HepG2 (cell line): ENCODE results near the gene CD37. TPM values are rescaled to one million over a fixed set of nuclear protein-coding genes. Genes with fewer than 3 reads are reported as not detected.

Experiments used
- ATAC-seq: fragments of 200-7000 bp; cut with Tn5 transposase; 3 replicates; pipeline ENCODE4 v1.9.1; 2020; ENCODE audit warnings: mild to moderate bottlenecking, moderate library complexity
- BruUV-seq: library from RNA; stranded (reverse); fragments of 400-500 nt; replicated peaks from 2 replicates; lab custom pipeline; 2021; lab: Mats Ljungman, UMichigan
- CTCF ChIA-PET: fragments of 300-600 bp; formaldehyde crosslinking; extraction: SDS; loops from one replicate; lab custom pipeline; 2021; ENCODE audit warnings: low total read pairs, inconsistent platforms, low intra/inter-chr PET ratio; lab: Yijun Ruan, JAX
- POLR2A ChIA-PET: fragments of 350-600 bp; sonication (Branson Sonifier 250); formaldehyde crosslinking; loops from one replicate; lab custom pipeline; 2020; ENCODE audit warnings: antibody characterized with exemption, inconsistent platforms; lab: Yijun Ruan, JAX
- DNase-seq: peaks from one replicate; pipeline ENCODE4 v3.0.0-alpha.2; 2015; ENCODE audit warnings: low spot score
- FAIRE-seq: peaks from 3 replicates; lab custom pipeline; 2011; peaks lifted over from hg19 to GRCh38; lab: Jason Lieb, UNC
- H2AFZ ChIP-seq: one replicate; pipeline ENCODE4 v1.6.1; 2011; ENCODE audit warnings: low read length, inconsistent platforms
- H3K27ac ChIP-seq: fragments of 300-600 bp; 3 replicates; pipeline ENCODE4 v1.8.0; 2011; ENCODE audit warnings: mixed run types, mild to moderate bottlenecking, mixed read lengths, low read length, inconsistent platforms; ENCODE audit not compliant: insufficient read depth; ENCODE audit errors: extremely low read length
- H3K27me3 ChIP-seq, 2 experiments: fragments of 200-600 bp in 1 of 2; 2 replicates in 1 of 2; 3 replicates in 1 of 2; pipeline versions ENCODE4 v1.6.0 to v1.8.0; 2011; ENCODE audit warnings: low read length in 2 of 2, mild to moderate bottlenecking in 2 of 2, moderate library complexity in 2 of 2, inconsistent platforms in 1 of 2; ENCODE audit not compliant: insufficient read depth in 2 of 2, control insufficient read depth in 1 of 2
- H3K36me3 ChIP-seq, 2 experiments: fragments of 200-600 bp in 1 of 2; replicated peaks in 1 of 2; 2 replicates in 1 of 2; 3 replicates in 1 of 2; pipeline versions ENCODE4 v1.5.1 to v1.8.0; 2011; ENCODE audit warnings: low read length in 2 of 2, inconsistent platforms in 1 of 2; ENCODE audit not compliant: insufficient read depth in 2 of 2, control insufficient read depth in 1 of 2
- H3K4me1 ChIP-seq: 2 replicates; pipeline ENCODE4 v1.5.1; 2012; ENCODE audit warnings: low read length, inconsistent platforms; ENCODE audit not compliant: insufficient read depth
- H3K4me2 ChIP-seq: 2 replicates; pipeline ENCODE4 v1.6.0; 2011; ENCODE audit warnings: low read depth, low read length, inconsistent platforms
- H3K4me3 ChIP-seq, 3 experiments: fragments of 200-600 bp in 1 of 3; sonication (generic), shearing (Covaris generic) in 1 of 3; replicated peaks in 1 of 3; 2 replicates each; pipeline ENCODE4 v1.5.1; 2011 to 2016; ENCODE audit warnings: low read length in 3 of 3, inconsistent platforms in 2 of 3, low read depth in 2 of 3, mild to moderate bottlenecking in 2 of 3, control low read depth in 1 of 3, mixed read lengths in 1 of 3; ENCODE audit not compliant: insufficient read depth in 1 of 3
- H3K79me2 ChIP-seq: one replicate; pipeline ENCODE4 v1.6.1; 2011; ENCODE audit warnings: low read length, inconsistent platforms; ENCODE audit not compliant: insufficient read depth
- H3K9ac ChIP-seq: 2 replicates; pipeline ENCODE4 v1.6.0; 2011; ENCODE audit warnings: mild to moderate bottlenecking, low read depth, low read length, inconsistent platforms; ENCODE audit not compliant: insufficient read depth
- H3K9me3 ChIP-seq: 2 replicates; pipeline ENCODE4 v1.5.1; 2012; ENCODE audit warnings: mild to moderate bottlenecking, low read length
- H4K20me1 ChIP-seq: 2 replicates; pipeline ENCODE4 v1.6.0; 2011; ENCODE audit warnings: inconsistent platforms, mild to moderate bottlenecking, low read length, moderate library complexity; ENCODE audit not compliant: insufficient read depth
- AHDC1 ChIP-seq: sonication (generic); formaldehyde crosslinking; IDR thresholded peaks from 2 replicates; pipeline ENCODE4 v1.5.1; 2020; ENCODE audit warnings: mild to moderate bottlenecking, missing genetic modification reagents, borderline replicate concordance
- AKAP8 ChIP-seq: sonication (generic); formaldehyde crosslinking; IDR thresholded peaks from 2 replicates; pipeline ENCODE4 v1.5.1; 2020; ENCODE audit warnings: mild to moderate bottlenecking, missing genetic modification reagents
- FOXO1 ChIP-seq: sonication (generic); formaldehyde crosslinking; IDR thresholded peaks from 2 replicates; pipeline ENCODE4 v1.4.0; 2020; ENCODE audit warnings: missing genetic modification reagents
- GABPB1 ChIP-seq: IDR thresholded peaks from 2 replicates; pipeline ENCODE4 v1.6.1; 2016; ENCODE audit warnings: mild to moderate bottlenecking, missing genetic modification reagents, moderate library complexity, missing compliant biosample characterization
- HDAC2 ChIP-seq: sonication (generic); formaldehyde crosslinking; IDR thresholded peaks from 2 replicates; pipeline ENCODE4 v1.4.0; 2020; ENCODE audit warnings: missing genetic modification reagents
- HOXA5 ChIP-seq: sonication (generic); formaldehyde crosslinking; IDR thresholded peaks from 2 replicates; pipeline ENCODE4 v1.4.0; 2020; ENCODE audit warnings: missing genetic modification reagents
- NFATC3 ChIP-seq: sonication (generic); formaldehyde crosslinking; IDR thresholded peaks from 2 replicates; pipeline ENCODE4 v1.5.1; 2020; ENCODE audit warnings: mild to moderate bottlenecking, missing genetic modification reagents
- PAWR ChIP-seq: sonication (generic); formaldehyde crosslinking; IDR thresholded peaks from 2 replicates; pipeline ENCODE4 v1.4.0; 2020; ENCODE audit warnings: missing genetic modification reagents, mild to moderate bottlenecking, borderline replicate concordance
- PITX1 ChIP-seq: sonication (generic); formaldehyde crosslinking; IDR thresholded peaks from 2 replicates; pipeline ENCODE4 v1.5.1; 2020; ENCODE audit warnings: mild to moderate bottlenecking, missing genetic modification reagents
- POLR2G ChIP-seq: fragments of 200-400 bp; formaldehyde crosslinking; IDR thresholded peaks from 2 replicates; pipeline ENCODE4 v1.6.1; 2018; ENCODE audit warnings: mild to moderate bottlenecking, low read depth, low read length, moderate library complexity
- PRMT3 ChIP-seq: sonication (generic); formaldehyde crosslinking; IDR thresholded peaks from 2 replicates; pipeline ENCODE4 v1.8.1; 2022; ENCODE audit warnings: low read depth, mild to moderate bottlenecking, moderate library complexity, missing genetic modification reagents, borderline replicate concordance
- RORA ChIP-seq: sonication (generic); formaldehyde crosslinking; IDR thresholded peaks from 2 replicates; pipeline ENCODE4 v1.5.0; 2020; ENCODE audit warnings: mild to moderate bottlenecking, missing genetic modification reagents, moderate library complexity
- RXRB ChIP-seq: IDR thresholded peaks from 2 replicates; pipeline ENCODE4 v1.6.1; 2016; ENCODE audit warnings: borderline replicate concordance, missing genetic modification reagents, missing compliant biosample characterization
- TFDP1 ChIP-seq: IDR thresholded peaks from 2 replicates; pipeline ENCODE4 v1.6.1; 2016; ENCODE audit warnings: missing compliant biosample characterization, missing genetic modification reagents, borderline replicate concordance
- ZFP36L1 ChIP-seq: sonication (generic); formaldehyde crosslinking; IDR thresholded peaks from 2 replicates; pipeline ENCODE4 v1.8.0; 2022; ENCODE audit warnings: mild to moderate bottlenecking, missing genetic modification reagents, moderate library complexity
- ZFP41 ChIP-seq: sonication (generic); formaldehyde crosslinking; IDR thresholded peaks from 2 replicates; pipeline ENCODE4 v1.4.0; 2020; ENCODE audit warnings: mild to moderate bottlenecking, missing genetic modification reagents, borderline replicate concordance
- ZKSCAN5 ChIP-seq: sonication (generic); formaldehyde crosslinking; IDR thresholded peaks from 2 replicates; pipeline ENCODE4 v1.5.1; 2020; ENCODE audit warnings: mild to moderate bottlenecking, missing genetic modification reagents
- ZNF138 ChIP-seq: sonication (generic); formaldehyde crosslinking; IDR thresholded peaks from 2 replicates; pipeline ENCODE4 v1.5.0; 2020; ENCODE audit warnings: mild to moderate bottlenecking, low read depth, missing genetic modification reagents
- ZNF451 ChIP-seq: sonication (generic); formaldehyde crosslinking; IDR thresholded peaks from 2 replicates; pipeline ENCODE4 v1.5.0; 2020; ENCODE audit warnings: mild to moderate bottlenecking, missing genetic modification reagents
- ZNF749 ChIP-seq: sonication (generic); formaldehyde crosslinking; IDR thresholded peaks from 2 replicates; pipeline ENCODE4 v1.8.0; 2022; ENCODE audit warnings: mild to moderate bottlenecking, missing genetic modification reagents, moderate library complexity, borderline replicate concordance
- WGBS: methylation state at CpG from one replicate; pipeline ENCODE4 v1.1.6; 2017; ENCODE audit warnings: low lambda C conversion rate; 5-methylcytosine and 5-hydroxymethylcytosine counted together
- in situ Hi-C: cut with HindIII; loops from 2 replicates; pipeline ENCODE4 v1.10.0; 2017; ENCODE audit warnings: low pct_unique_long_range_greater_than_20kb; ENCODE audit not compliant: extremely low pct_ligation_motif_present
- intact Hi-C: fragments of 100-400 bp; cut with micrococcal nuclease; formaldehyde crosslinking; loops from one replicate; pipeline ENCODE4 v1.10.0; 2022; ENCODE audit not compliant: unreplicated experiment
- polyA plus RNA-seq, 8 experiments: library from polyadenylated mRNA; depleted of rRNA in 3 of 8; stranded (reverse) in 7 of 8; unstranded in 1 of 8; fragments of >200 nt; fragmentation: Illumina TruSeq in 4 of 8; extraction: Trizol in 4 of 8; gene quantifications; 2 replicates each; pipeline versions ENCODE4 v1.2.1 to v1.2.3, GENCODE V29; 2011 to 2016; ENCODE audit warnings: low read depth in 4 of 8, missing spikeins in 1 of 8, mixed read lengths in 1 of 8; ENCODE audit not compliant: insufficient read depth in 1 of 8
- total RNA-seq, 5 experiments: library from RNA; depleted of rRNA; stranded (reverse); fragments of >200 nt; fragmentation: Illumina TruSeq; extraction: Trizol; gene quantifications; 2 replicates each; pipeline ENCODE4 v1.2.3, GENCODE V29; 2016; ENCODE audit warnings: low read depth in 1 of 5

Gene CD37
- total and polyA plus RNA-seq, 2 of the 13 experiments (the other 11 are each of a cell fraction or from before 2014, with no cell fraction given) = not detected

DNA sequence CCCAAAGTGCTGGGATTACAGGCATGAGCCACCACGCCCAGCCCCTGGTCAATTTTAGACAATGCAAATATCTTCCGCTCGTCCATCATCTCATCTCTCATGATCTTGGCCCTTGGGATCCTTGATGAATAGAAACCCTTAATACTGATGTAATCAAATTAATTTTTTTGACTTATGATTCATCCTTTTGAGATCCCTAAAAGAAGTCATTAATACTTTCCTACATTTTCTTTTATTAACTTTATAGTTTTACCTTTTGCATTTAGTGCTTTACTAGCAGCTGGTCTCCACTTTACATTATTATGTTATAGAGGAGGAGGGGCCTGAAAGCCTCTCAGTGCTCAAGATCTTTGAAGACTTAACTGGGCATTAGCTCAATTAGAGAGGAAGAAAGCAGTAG, 45.2 kb downstream of the CD37 start:
- no peak overlapping the region for H3K9ac ChIP-seq
- no peaks in the 10 kb centered on the region for H3K36me3 ChIP-seq
- no peak overlapping the region for H3K4me3 ChIP-seq
- no TSS peak for BruUV-seq
- CTCF ChIA-PET = no interaction called here
- H3K27me3 ChIP-seq = peaks cover 0 to 4% of the 10 kb centered on the region in 2 experiments; a peak in 2 of 5 replicates
- no peaks in the 10 kb centered on the region for H3K79me2 ChIP-seq
- 38% methylated on average over 3 of the region's 3 CpGs for WGBS
- ATAC-seq = no peak
- intact Hi-C loops = no loop called here
- no peaks in the 10 kb centered on the region for H4K20me1 ChIP-seq
- no peak for TF ChIP-seq GABPB1
- TF ChIP-seq ZNF138 (CRISPR knock-in tag) = no peak
- TF ChIP-seq ZNF749 (CRISPR knock-in tag) = no peak
- TF ChIP-seq PITX1 (CRISPR knock-in tag) = no peak
- TF ChIP-seq AHDC1 (CRISPR knock-in tag) = no peak
- no peak for TF ChIP-seq RXRB (CRISPR knock-in tag)
- no peak for TF ChIP-seq NFATC3 (CRISPR knock-in tag)
- no peak for TF ChIP-seq ZFP41 (CRISPR knock-in tag)
- no peak for TF ChIP-seq POLR2G
- no peak for TF ChIP-seq ZFP36L1 (CRISPR knock-in tag)
- TF ChIP-seq TFDP1 (CRISPR knock-in tag) = no peak
- TF ChIP-seq PAWR = no peak
- no peak for TF ChIP-seq PRMT3
- TF ChIP-seq ZKSCAN5 (CRISPR knock-in tag) = no peak
- no peak for TF ChIP-seq ZNF451 (CRISPR knock-in tag)
- no peak for TF ChIP-seq FOXO1 (CRISPR knock-in tag)
- no peak for TF ChIP-seq HOXA5 (CRISPR knock-in tag)
- no peak for TF ChIP-seq RORA (CRISPR knock-in tag)
- no peak for TF ChIP-seq AKAP8 (CRISPR knock-in tag)
- TF ChIP-seq HDAC2 (CRISPR knock-in tag) = no peak
- TF ChIP-seq, all 625 proteins: peak for 0
- in situ Hi-C loops = no loop called here
- no peak overlapping the region for H3K4me2 ChIP-seq
- POLR2A ChIA-PET = no interaction called here
- DNase-seq = no peak
- no peak for FAIRE-seq
- H3K4me1 ChIP-seq = no peaks in the 10 kb centered on the region
- H3K27ac ChIP-seq = no peak overlapping the region
- no peaks in the 10 kb centered on the region for H3K9me3 ChIP-seq
- no peak overlapping the region for H2AFZ ChIP-seq
